Type B pancreatic cell (in vitro differentiated cells): ENCODE data around the gene ITPK1. TPM values are rescaled to one million over a fixed set of nuclear protein-coding genes. Genes with fewer than 3 reads are reported as not detected.

Experiments used
- DNase-seq: peaks from one replicate; pipeline ENCODE4 v3.0.0; 2021; ENCODE audit warnings: mixed read lengths; ENCODE audit not compliant: unreplicated experiment; ENCODE audit errors: extremely low spot score
- H3K27ac Mint-ChIP-seq: 2 replicates; pipeline ENCODE4 v1.8.0; 2021; ENCODE audit warnings: mild to moderate bottlenecking, mixed read lengths
- H3K27me3 Mint-ChIP-seq: 2 replicates; pipeline ENCODE4 v1.8.0; 2021; ENCODE audit warnings: mixed read lengths
- H3K36me3 Mint-ChIP-seq: 2 replicates; pipeline ENCODE4 v1.8.0; 2021; ENCODE audit warnings: mixed read lengths
- H3K4me1 Mint-ChIP-seq: one replicate; pipeline ENCODE4 v1.8.0; 2021; ENCODE audit warnings: mixed read lengths; ENCODE audit not compliant: unreplicated experiment
- H3K4me3 Mint-ChIP-seq: 2 replicates; pipeline ENCODE4 v1.8.0; 2021; ENCODE audit warnings: mild to moderate bottlenecking, mixed read lengths
- H3K9me3 Mint-ChIP-seq: 2 replicates; pipeline ENCODE4 v1.8.0; 2021; ENCODE audit warnings: mixed read lengths
- total RNA-seq: library from RNA; stranded (reverse); gene quantifications from 2 replicates; pipeline ENCODE4 v1.2.1, GENCODE V29; 2021; ENCODE audit warnings: low replicate concordance
- TF ChIP-seq, protein P1 (sequence below): fragments of 200-600 bp; sonication (generic); conservative IDR thresholded peaks from 2 replicates; pipeline ENCODE4 v1.5.0; 2021; ENCODE audit warnings: antibody characterized with exemption, mild to moderate bottlenecking

Gene ITPK1
- total RNA-seq, 1 donor from 2014 or later = 40.2 TPM

DNA sequence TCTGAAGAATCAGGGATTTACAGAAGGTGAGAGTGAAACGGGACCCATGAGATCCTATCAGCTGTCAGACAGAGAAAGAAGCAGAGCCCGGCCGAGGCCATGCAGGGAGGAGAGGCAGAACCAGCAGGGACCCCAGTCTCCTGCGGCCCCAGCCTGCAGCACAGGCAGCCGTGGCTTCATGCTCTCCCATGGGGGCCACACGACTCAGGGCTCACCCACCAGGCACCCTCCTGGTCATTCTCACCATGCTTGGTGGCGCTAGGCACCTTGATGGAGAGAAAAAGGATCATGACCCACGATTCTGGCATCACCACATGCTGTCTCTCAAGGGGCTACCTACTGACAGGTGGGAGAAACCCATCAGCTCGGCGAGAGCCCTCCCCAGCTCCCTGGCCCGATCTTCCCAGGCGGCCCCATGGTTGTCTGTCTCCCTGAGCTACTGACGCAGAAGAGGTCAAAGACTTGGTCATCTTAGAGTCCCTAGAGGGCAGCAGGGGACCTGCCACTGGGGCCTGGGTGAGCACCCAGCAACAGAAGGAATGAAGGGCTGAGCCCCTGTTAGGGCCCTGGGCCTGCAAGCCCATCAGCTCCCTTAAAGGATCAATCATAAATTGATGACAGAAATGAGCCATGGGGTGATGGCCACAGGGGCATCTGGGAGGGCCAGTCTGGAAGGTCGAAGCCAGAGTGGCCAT lies 58.0 kb downstream of the ITPK1 start:
- H3K4me1 Mint-ChIP-seq = peaks cover 21% of the 10 kb centered on the region
- no peak overlapping the region for H3K27ac Mint-ChIP-seq

DNA sequence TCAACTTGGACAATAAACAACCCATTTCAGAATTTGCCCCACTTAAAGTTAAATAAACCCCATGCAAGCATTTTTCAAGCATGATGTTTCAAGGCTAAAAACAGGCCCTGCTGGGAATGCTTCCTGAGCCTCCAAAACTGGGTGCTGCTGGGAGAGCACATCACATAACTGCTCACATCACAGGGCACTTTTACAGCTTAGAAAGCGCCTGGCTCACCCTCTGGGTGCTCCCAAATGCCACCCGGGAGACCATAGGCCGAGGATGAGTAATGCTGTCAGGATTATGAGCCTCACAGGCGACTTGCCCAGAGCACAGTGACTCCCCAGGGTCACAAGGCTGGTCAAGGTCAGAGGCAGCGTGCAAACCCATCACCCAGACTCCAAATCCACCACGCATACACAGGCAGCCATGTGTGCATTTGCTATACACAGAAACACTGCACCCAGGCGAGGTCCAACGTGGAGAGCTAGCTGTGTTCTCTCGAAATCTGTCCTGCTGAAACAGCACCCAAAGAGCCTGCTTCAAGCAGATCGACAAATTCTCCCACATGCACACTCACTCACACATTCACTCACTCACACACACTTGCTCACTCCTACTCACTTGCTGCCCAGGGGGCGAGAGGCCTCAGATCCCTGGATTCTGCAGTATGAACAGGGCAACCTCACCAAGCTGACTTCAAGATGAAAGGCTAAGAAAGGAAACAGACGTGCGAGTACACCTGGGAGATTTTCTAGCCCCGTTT lies 58.7 kb downstream of the ITPK1 start:
- Mint-ChIP-seq H3K4me1 (peaks cover 21% of the 10 kb centered on the region), H3K27ac (no peak overlapping the region)
- TF ChIP-seq, protein P1, sequence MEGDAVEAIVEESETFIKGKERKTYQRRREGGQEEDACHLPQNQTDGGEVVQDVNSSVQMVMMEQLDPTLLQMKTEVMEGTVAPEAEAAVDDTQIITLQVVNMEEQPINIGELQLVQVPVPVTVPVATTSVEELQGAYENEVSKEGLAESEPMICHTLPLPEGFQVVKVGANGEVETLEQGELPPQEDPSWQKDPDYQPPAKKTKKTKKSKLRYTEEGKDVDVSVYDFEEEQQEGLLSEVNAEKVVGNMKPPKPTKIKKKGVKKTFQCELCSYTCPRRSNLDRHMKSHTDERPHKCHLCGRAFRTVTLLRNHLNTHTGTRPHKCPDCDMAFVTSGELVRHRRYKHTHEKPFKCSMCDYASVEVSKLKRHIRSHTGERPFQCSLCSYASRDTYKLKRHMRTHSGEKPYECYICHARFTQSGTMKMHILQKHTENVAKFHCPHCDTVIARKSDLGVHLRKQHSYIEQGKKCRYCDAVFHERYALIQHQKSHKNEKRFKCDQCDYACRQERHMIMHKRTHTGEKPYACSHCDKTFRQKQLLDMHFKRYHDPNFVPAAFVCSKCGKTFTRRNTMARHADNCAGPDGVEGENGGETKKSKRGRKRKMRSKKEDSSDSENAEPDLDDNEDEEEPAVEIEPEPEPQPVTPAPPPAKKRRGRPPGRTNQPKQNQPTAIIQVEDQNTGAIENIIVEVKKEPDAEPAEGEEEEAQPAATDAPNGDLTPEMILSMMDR = no peak

More for the DNA sequence above, 58.0 kb downstream of the ITPK1 start:
- Mint-ChIP-seq H3K36me3 (no peaks in the 10 kb centered on the region), H3K4me3 (no peak overlapping the region), H3K9me3 (no peaks in the 10 kb centered on the region), H3K27me3 (no peaks in the 10 kb centered on the region)
- no peak for DNase-seq
- TF ChIP-seq, protein P1 = no peak

DNA sequence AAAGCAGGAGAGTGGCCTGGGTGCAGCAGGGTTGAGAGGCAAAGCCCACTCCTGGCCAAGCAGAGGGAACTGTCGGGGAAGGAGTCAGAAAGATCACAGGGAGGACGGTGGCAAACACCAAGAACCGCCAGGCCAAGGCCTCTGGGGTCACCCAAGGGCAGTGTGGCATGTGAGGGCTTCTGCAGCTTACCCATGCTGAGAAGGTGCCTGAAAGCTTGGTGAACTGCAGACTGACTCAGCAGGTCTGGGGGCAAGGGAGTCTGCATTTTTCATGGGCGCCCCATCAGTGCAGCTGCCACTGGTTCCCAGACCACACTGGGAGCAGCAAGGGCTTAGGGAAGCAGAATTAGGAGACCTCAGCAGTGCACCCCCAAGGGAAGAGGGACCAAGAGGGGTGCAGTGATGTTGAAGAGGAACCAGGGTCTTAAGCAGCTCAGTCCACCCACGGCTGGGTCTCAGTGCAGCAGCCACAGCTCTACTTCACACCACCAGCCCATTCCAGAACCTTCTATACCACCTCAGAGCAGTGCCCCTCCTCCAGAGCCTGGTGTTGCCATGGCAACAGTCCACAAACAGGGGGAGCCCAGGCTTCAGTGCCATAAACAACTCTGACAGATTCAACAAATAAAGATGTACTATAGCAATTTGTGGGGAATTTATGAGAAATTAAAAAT lies 59.4 kb downstream of the ITPK1 start:
- Mint-ChIP-seq H3K4me3 (no peak overlapping the region), H3K36me3 (no peaks in the 10 kb centered on the region), H3K4me1 (peaks cover 16% of the 10 kb centered on the region), H3K27me3 (no peaks in the 10 kb centered on the region), H3K27ac (peak overlapping the region; percentile 48), H3K9me3 (no peaks in the 10 kb centered on the region)
- no peak for DNase-seq
- TF ChIP-seq, protein P1 = no peak

More for the DNA sequence above, 58.7 kb downstream of the ITPK1 start:
- DNase-seq = no peak
- H3K9me3 Mint-ChIP-seq = no peaks in the 10 kb centered on the region
- H3K27me3 Mint-ChIP-seq = no peaks in the 10 kb centered on the region
- no peaks in the 10 kb centered on the region for H3K36me3 Mint-ChIP-seq
- no peak overlapping the region for H3K4me3 Mint-ChIP-seq

DNA sequence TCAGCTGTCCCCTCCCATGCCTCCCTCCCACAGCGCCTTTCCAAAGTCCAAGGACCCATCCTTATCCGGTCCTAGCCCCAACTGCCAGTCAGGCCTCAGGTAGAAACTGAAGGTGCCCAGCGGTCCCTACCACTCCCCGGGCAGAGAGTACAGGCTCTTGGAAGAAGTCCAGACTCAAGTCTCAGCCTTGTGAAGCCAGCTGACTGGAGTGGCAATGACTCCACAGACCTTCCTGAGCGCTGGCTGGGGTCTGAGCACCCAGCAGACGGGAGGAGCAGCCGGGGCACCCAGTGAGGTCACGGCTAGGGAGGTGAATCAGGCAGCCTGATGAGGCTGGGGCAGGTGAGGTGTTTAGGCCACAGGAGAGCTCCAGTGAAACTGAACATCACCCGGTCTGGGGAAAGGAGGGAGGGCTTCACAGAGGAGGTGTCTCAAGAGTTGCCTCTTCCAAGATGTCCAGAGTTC lies 60.0 kb downstream of the ITPK1 start:
- Mint-ChIP-seq H3K36me3 (no peaks in the 10 kb centered on the region), H3K4me3 (no peak overlapping the region), H3K4me1 (peaks cover 18% of the 10 kb centered on the region), H3K9me3 (no peaks in the 10 kb centered on the region), H3K27me3 (no peaks in the 10 kb centered on the region), H3K27ac (peak overlapping the region; percentile 48)
- DNase-seq = no peak
- TF ChIP-seq, protein P1 = no peak

DNA sequence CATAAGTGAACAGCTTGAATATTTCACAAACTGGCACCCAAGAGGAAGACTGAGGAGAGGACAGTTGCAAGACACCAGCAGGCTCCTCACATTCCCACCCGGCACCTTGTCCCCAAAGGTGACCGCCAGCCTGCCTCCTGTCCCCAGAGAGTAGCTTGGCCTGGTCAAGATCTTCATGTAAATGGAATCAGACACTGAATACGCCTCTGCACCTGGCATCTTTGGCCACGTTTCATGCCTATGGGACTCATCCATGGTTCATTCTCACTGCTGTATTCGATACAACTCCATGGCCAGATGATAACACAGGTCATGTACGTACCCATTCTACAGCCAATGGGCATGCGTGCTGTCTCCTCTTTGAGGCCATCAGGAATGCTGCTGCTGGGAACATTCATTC lies 60.8 kb downstream of the ITPK1 start:
- peaks cover 17% of the 10 kb centered on the region for H3K4me1 Mint-ChIP-seq

More for the DNA sequence above, 60.8 kb downstream of the ITPK1 start:
- Mint-ChIP-seq H3K36me3 (no peaks in the 10 kb centered on the region), H3K27me3 (no peaks in the 10 kb centered on the region), H3K4me3 (no peak overlapping the region), H3K27ac (no peak overlapping the region), H3K9me3 (no peaks in the 10 kb centered on the region)
- no peak for DNase-seq
- TF ChIP-seq, protein P1 = no peak
